GM12878 (cell line): ENCODE data around the gene ZNF776. TPM values are rescaled to one million over a fixed set of nuclear protein-coding genes. Genes with fewer than 3 reads are reported as not detected.
"Not testable (repeated sequence)": the region's sequence is repeated elsewhere in the genome, so short reads cannot be mapped to it uniquely, and the experiment has no call there.

Experiments
- ATAC-seq: fragments of 200-7000 bp; cut with Tn5 transposase; 3 replicates; pipeline ENCODE4 v1.9.1; 2020; ENCODE audit warnings: mild to moderate bottlenecking, moderate library complexity
- BruUV-seq: library from RNA; stranded (reverse); fragments of 400-500 nt; replicated peaks from 2 replicates; lab custom pipeline; 2021; lab: Mats Ljungman, UMichigan
- CTCF ChIA-PET: fragments of 300-600 bp; sonication (Branson Sonifier 250); formaldehyde crosslinking; extraction: SDS; loops from one replicate; lab custom pipeline; 2021; ENCODE audit warnings: inconsistent platforms; lab: Yijun Ruan, JAX
- POLR2A ChIA-PET: fragments of 350-600 bp; formaldehyde crosslinking; extraction: SDS; loops from one replicate; lab custom pipeline; 2021; ENCODE audit warnings: inconsistent platforms; lab: Charles Lee
- RAD21 ChIA-PET: fragments of 300-600 bp; sonication (Branson Sonifier 250); formaldehyde crosslinking; loops from one replicate; lab custom pipeline; 2023; ENCODE audit warnings: antibody characterized with exemption; ENCODE audit not compliant: unreplicated experiment; lab: Charles Lee
- SMC1A ChIA-PET: fragments of 300-600 bp; sonication (Branson Sonifier 250); formaldehyde crosslinking; loops from one replicate; lab custom pipeline; 2023; ENCODE audit not compliant: unreplicated experiment, uncharacterized antibody; lab: Charles Lee
- DNase-seq: peaks from one replicate; pipeline ENCODE4 v3.0.0-alpha.2; 2011; ENCODE audit warnings: low read depth, low spot score
- FAIRE-seq: peaks from 3 replicates; lab custom pipeline; 2011; peaks lifted over from hg19 to GRCh38; lab: Jason Lieb, UNC
- H2AFZ ChIP-seq: 2 replicates; pipeline ENCODE4 v1.6.0; 2011; ENCODE audit warnings: low read depth, low read length, control low read depth; ENCODE audit not compliant: control insufficient read depth
- H3K27ac ChIP-seq: 2 replicates; pipeline ENCODE4 v1.5.1; 2011; ENCODE audit warnings: control low read depth; ENCODE audit not compliant: control insufficient read depth, insufficient read depth
- H3K27me3 ChIP-seq, 2 experiments: replicated peaks in 1 of 2; 2 replicates each; pipeline versions ENCODE4 v1.6.0 to v1.6.1; 2011; ENCODE audit warnings: low read length in 1 of 2; ENCODE audit not compliant: control insufficient read depth in 2 of 2, insufficient read depth in 2 of 2
- H3K36me3 ChIP-seq, 2 experiments: 2 replicates each; pipeline ENCODE4 v1.5.1; 2011; ENCODE audit warnings: low read length in 1 of 2; ENCODE audit not compliant: control insufficient read depth in 2 of 2, insufficient read depth in 2 of 2
- H3K4me1 ChIP-seq: 2 replicates; pipeline ENCODE4 v1.6.1; 2011; ENCODE audit warnings: mild to moderate bottlenecking, low read length, moderate library complexity, mixed read lengths; ENCODE audit not compliant: control insufficient read depth, insufficient read depth
- H3K4me2 ChIP-seq: 2 replicates; pipeline ENCODE4 v1.6.0; 2011; ENCODE audit warnings: control low read depth; ENCODE audit not compliant: control insufficient read depth, insufficient read depth
- H3K4me3 ChIP-seq: fragments of 200-600 bp; sonication (generic); 2 replicates; pipeline ENCODE4 v1.5.1; 2016
- H3K79me2 ChIP-seq: 2 replicates; pipeline ENCODE4 v1.6.0; 2011; ENCODE audit warnings: low read length; ENCODE audit not compliant: control insufficient read depth, insufficient read depth
- H3K9ac ChIP-seq: 2 replicates; pipeline ENCODE4 v1.8.0; 2011; ENCODE audit warnings: low read length, control low read depth, mixed read lengths; ENCODE audit not compliant: control insufficient read depth, insufficient read depth
- H3K9me3 ChIP-seq: replicated peaks from 3 replicates; pipeline ENCODE4 v1.5.1; 2011; ENCODE audit warnings: mild to moderate bottlenecking, low read length; ENCODE audit not compliant: control insufficient read depth, insufficient read depth
- H4K20me1 ChIP-seq: 2 replicates; pipeline ENCODE4 v1.6.0; 2011; ENCODE audit not compliant: control insufficient read depth, insufficient read depth
- FOS ChIP-seq: IDR thresholded peaks from 3 replicates; pipeline ENCODE4 v1.6.1; 2011; ENCODE audit warnings: borderline replicate concordance; ENCODE audit not compliant: insufficient read length; ENCODE audit errors: extremely low read depth
- FOXM1 ChIP-seq: IDR thresholded peaks from 2 replicates; pipeline ENCODE4 v1.6.1; 2012; ENCODE audit warnings: low read depth, mild to moderate bottlenecking, inconsistent platforms, low read length, moderate library complexity
- HDAC6 ChIP-seq: fragments of 200-600 bp; sonication (generic); IDR thresholded peaks from one replicate; pipeline ENCODE4 v1.8.0; 2017; ENCODE audit warnings: antibody characterized with exemption; ENCODE audit not compliant: unreplicated experiment
- NR2C2 ChIP-seq: IDR thresholded peaks from 2 replicates; pipeline ENCODE4 v1.6.1; 2011; ENCODE audit warnings: borderline replicate concordance, low read depth; ENCODE audit not compliant: control insufficient read depth, insufficient read length
- POLR2AphosphoS2 ChIP-seq: IDR thresholded peaks from 2 replicates; pipeline ENCODE4 v1.6.1; 2011; ENCODE audit warnings: low read depth, mild to moderate bottlenecking, low read length, improper control_type of control experiment, moderate library complexity
- TBL1XR1 ChIP-seq: IDR thresholded peaks from 2 replicates; pipeline ENCODE4 v1.6.1; 2012; ENCODE audit warnings: low read depth, low read length, improper control_type of control experiment
- WGBS: methylation state at CpG from one replicate; pipeline ENCODE4 v1.1.6; 2016; ENCODE audit warnings: low lambda C conversion rate; ENCODE audit not compliant: insufficient replicate concordance, insufficient coverage; ENCODE audit errors: missing lambda C conversion rate; 5-methylcytosine and 5-hydroxymethylcytosine counted together
- in situ Hi-C: fragments of 300-500 bp; cut with MboI; formaldehyde crosslinking; loops from 9 replicates; pipeline ENCODE4 v1.14.3; 2018; ENCODE audit warnings: mixed read lengths
- intact Hi-C: fragments of 100-400 bp; cut with micrococcal nuclease; formaldehyde crosslinking; loops from one replicate; pipeline ENCODE4 v1.14.2; 2022; ENCODE audit not compliant: unreplicated experiment
- polyA plus RNA-seq, 11 experiments: library from polyadenylated mRNA; depleted of rRNA in 4 of 11; unstranded in 6 of 11; stranded (reverse) in 5 of 11; fragments of >200 nt; fragmentation: Nextera tagmentation in 4 of 11; fragmentation: Illumina TruSeq in 1 of 11; extraction: Ambion mirVana in 4 of 11; extraction: Trizol in 1 of 11; gene quantifications; 1 replicate in 1 of 11; 2 replicates in 10 of 11; pipeline versions ENCODE4 v1.2.1 to v1.2.3, GENCODE V29; 2011 to 2016; ENCODE audit warnings: inconsistent platforms in 2 of 11, missing spikeins in 2 of 11, low read depth in 1 of 11
- total RNA-seq, 4 experiments: library from RNA; depleted of rRNA in 3 of 4; stranded (reverse); fragments of >200 nt in 3 of 4; fragmentation: Illumina TruSeq in 1 of 4; extraction: Trizol in 1 of 4; gene quantifications; 2 replicates each; pipeline versions ENCODE4 v1.2.1 to v1.2.3, GENCODE V29; 2013 to 2021
- TF ChIP-seq, protein P1 (sequence below): fragments of 450-650 bp; IDR thresholded peaks from 2 replicates; pipeline ENCODE4 v1.6.1; 2017; ENCODE audit warnings: mild to moderate bottlenecking, moderate library complexity
- TF ChIP-seq, protein P2 (sequence below): fragments of 450-650 bp; IDR thresholded peaks from 2 replicates; pipeline ENCODE4 v1.6.1; 2017; ENCODE audit warnings: mild to moderate bottlenecking, low read depth, inconsistent platforms; ENCODE audit not compliant: poor library complexity, severe bottlenecking

Gene ZNF776
- total and polyA plus RNA-seq, 10 of the 15 experiments (the other 5 are each of a cell fraction or from before 2014, with no cell fraction given), result 1.9 to 16.3 (median 11.7) TPM

DNA sequence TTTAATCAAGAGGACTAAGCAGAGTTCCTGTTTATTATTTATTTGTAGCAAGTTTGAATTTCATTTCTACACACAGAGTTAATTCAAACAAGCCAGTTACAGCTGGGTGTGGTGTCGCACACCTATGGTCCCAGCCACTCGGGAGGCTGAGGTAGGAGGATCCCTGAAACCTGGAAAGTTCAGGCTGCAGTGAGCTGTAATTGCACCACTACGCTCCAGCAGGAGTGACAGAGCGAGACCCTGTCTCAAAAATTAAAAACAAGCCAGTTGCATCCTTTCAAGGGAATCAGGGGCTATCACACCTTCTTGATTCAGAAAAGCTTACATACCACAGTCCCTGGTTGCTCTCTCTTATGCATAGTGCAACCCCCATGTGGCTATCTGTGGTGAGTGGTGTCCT lies 42.7 kb downstream of the ZNF776 start:
- in situ Hi-C loops, result no loop called here
- POLR2A ChIA-PET, result no interaction called here
- FAIRE-seq (no peak), DNase-seq (no peak), ATAC-seq (no peak)
- 100% methylated on average over 4 of the region's 4 CpGs for WGBS
- Histone ChIP-seq H3K79me2 (no peaks in the 10 kb centered on the region; the same call in 1 of the 2 replicates), H3K4me2 (no peak overlapping the region), H3K27me3 (no peaks in the 10 kb centered on the region), H3K4me3 (no peak overlapping the region), H3K27ac (no peak overlapping the region), H3K9me3 (peaks cover 19% of the 10 kb centered on the region; the same call in 2 of the 3 replicates), H4K20me1 (no peaks in the 10 kb centered on the region), H3K9ac (no peak overlapping the region), H3K36me3 (peaks cover 3 to 8% of the 10 kb centered on the region in 2 experiments; a peak in 3 of 4 replicates), H2AFZ (no peak overlapping the region), H3K4me1 (no peaks in the 10 kb centered on the region)
- no peak for TF ChIP-seq NR2C2
- TF ChIP-seq HDAC6, result no peak
- no peak for TF ChIP-seq TBL1XR1
- TF ChIP-seq POLR2AphosphoS2, result no peak
- TF ChIP-seq, protein P1, sequence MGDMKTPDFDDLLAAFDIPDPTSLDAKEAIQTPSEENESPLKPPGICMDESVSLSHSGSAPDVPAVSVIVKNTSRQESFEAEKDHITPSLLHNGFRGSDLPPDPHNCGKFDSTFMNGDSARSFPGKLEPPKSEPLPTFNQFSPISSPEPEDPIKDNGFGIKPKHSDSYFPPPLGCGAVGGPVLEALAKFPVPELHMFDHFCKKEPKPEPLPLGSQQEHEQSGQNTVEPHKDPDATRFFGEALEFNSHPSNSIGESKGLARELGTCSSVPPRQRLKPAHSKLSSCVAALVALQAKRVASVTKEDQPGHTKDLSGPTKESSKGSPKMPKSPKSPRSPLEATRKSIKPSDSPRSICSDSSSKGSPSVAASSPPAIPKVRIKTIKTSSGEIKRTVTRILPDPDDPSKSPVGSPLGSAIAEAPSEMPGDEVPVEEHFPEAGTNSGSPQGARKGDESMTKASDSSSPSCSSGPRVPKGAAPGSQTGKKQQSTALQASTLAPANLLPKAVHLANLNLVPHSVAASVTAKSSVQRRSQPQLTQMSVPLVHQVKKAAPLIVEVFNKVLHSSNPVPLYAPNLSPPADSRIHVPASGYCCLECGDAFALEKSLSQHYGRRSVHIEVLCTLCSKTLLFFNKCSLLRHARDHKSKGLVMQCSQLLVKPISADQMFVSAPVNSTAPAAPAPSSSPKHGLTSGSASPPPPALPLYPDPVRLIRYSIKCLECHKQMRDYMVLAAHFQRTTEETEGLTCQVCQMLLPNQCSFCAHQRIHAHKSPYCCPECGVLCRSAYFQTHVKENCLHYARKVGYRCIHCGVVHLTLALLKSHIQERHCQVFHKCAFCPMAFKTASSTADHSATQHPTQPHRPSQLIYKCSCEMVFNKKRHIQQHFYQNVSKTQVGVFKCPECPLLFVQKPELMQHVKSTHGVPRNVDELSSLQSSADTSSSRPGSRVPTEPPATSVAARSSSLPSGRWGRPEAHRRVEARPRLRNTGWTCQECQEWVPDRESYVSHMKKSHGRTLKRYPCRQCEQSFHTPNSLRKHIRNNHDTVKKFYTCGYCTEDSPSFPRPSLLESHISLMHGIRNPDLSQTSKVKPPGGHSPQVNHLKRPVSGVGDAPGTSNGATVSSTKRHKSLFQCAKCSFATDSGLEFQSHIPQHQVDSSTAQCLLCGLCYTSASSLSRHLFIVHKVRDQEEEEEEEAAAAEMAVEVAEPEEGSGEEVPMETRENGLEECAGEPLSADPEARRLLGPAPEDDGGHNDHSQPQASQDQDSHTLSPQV, result no peak
- TF ChIP-seq, protein P2, sequence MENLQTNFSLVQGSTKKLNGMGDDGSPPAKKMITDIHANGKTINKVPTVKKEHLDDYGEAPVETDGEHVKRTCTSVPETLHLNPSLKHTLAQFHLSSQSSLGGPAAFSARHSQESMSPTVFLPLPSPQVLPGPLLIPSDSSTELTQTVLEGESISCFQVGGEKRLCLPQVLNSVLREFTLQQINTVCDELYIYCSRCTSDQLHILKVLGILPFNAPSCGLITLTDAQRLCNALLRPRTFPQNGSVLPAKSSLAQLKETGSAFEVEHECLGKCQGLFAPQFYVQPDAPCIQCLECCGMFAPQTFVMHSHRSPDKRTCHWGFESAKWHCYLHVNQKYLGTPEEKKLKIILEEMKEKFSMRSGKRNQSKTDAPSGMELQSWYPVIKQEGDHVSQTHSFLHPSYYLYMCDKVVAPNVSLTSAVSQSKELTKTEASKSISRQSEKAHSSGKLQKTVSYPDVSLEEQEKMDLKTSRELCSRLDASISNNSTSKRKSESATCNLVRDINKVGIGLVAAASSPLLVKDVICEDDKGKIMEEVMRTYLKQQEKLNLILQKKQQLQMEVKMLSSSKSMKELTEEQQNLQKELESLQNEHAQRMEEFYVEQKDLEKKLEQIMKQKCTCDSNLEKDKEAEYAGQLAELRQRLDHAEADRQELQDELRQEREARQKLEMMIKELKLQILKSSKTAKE, result no peak
- no peak for TF ChIP-seq FOS
- TF ChIP-seq FOXM1, result no peak
- SMC1A ChIA-PET, result no interaction called here
- CTCF ChIA-PET, result no interaction called here
- RAD21 ChIA-PET, result no interaction called here
- intact Hi-C loops, result no loop called here
- no TSS peak for BruUV-seq

DNA sequence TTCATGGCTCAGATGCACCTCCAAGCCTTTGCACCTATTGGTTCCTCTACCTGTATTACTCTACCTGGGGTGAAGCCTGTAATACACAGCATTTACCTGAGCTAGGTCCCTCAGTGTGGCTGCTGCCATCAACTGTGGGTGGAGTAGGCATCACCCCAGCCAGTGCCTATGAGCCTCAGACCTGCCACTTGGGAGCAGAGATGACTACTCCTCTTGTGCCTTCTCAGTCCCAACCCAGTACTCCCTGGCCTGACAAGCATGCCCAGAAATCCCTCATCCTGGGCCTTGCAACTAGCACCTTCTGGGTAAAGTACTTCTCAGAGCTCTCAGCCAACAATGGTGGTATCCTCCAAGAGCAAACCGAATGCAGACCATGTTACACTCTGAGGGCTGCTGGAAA lies 50.0 kb downstream of the ZNF776 start:
- H3K36me3 ChIP-seq, DNase-seq, CTCF ChIA-PET, H3K27ac ChIP-seq, H3K9ac ChIP-seq, in situ Hi-C loops, H4K20me1 ChIP-seq, RAD21 ChIA-PET, H3K9me3 ChIP-seq, H3K79me2 ChIP-seq, ATAC-seq, BruUV-seq, intact Hi-C loops, FAIRE-seq, H3K4me2 ChIP-seq, H3K27me3 ChIP-seq, H3K4me3 ChIP-seq, H2AFZ ChIP-seq, H3K4me1 ChIP-seq: not testable (repeated sequence)
- SMC1A ChIA-PET, result interaction anchor here (1.2 kb wide), 1 partner anchor 55 kb away, joined by 4 read pairs; no protein-coding TSS in a partner anchor
- WGBS, result 95% methylated on average over 1 of the region's 1 CpG
- POLR2A ChIA-PET, result interaction anchor here (0.6 kb wide), 1 partner anchor 116 kb away, joined by 4 read pairs; no protein-coding TSS in a partner anchor
